GM21717 (cell line): ENCODE results near the gene RAB25.
"Not testable (repeated sequence)": the region's sequence is repeated elsewhere in the genome, so short reads cannot be mapped to it uniquely, and the experiment has no call there.

Experiments used
- ATAC-seq: cut with Tn5 transposase; IDR thresholded peaks from one replicate; pipeline ENCODE4 v1.9.1; 2021; ENCODE audit warnings: mild to moderate bottlenecking, moderate library complexity; ENCODE audit not compliant: unreplicated experiment

Gene RAB25

DNA sequence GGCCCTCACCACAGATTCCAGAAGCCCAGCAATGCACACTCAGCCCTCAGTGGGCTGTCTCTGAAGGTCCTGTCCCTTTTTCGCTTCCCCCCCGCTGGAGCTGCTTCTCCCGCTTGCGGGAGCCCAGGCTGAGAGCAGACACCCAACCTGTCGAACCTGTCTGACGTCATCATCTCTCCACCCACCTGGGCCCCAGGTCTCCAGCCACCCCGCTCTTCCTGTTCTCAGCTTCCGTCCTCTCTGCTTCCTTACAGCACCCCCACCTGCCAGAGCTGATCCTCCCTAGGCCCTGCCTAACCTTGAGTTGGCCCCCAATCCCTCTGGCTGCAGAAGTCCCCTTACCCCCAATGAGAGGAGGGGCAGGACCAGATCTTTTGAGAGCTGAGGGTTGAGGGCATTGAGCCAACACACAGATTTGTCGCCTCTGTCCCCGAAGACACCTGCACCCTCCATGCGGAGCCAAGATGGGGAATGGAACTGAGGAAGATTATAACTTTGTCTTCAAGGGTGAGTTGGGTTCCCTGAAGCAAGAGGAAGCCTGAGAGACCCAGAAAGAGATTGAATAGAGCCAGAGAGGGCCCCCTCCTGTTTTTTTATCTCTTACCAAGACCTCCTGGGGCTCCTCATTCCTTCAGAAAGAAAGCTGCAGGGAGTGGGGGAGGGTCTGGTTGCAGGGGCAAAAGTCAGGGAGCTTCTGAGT, at the start of gene RAB25:
TSS of gene RAB25 (plus strand) at position 224 of the 700 bp plus-strand sequence. CDS start at position 465, 241 bp downstream.
- no peak for ATAC-seq

DNA sequence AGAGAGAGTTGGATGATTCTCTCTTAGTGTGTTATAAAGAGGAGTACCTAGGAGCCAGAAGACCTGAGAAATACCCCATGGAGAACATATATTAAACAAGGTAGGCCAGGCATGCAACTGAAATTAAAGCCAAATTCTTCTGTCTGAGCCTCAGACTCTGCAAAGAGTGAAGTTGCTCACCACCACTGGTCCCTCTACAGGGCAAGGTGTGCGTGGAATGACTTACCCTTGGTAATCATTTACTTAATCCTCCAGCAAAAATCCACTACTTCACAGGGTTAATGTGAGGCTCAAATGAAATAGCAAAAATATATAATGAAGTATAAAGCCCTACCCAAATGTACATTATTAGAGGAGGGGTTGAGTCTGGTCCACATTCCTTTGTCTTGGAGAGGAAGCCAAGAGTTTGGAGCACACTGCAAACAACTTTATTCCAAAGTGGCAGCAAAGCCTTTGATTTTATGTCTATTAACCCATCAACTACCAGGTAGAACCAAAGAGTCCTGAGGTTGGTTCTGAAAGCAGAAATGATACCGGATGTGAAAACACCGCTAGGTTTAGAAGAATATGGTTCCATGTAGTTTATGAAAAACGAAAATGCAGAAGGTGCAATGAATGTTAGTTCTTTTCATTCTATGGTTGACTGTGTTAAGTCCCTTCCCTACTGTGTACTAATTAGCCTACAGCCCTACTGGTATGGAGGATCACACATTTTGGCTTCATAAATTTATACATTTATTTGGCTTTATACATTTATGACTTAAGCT, 48.7 kb upstream of the RAB25 start:
- peak; percentile 72 for ATAC-seq

DNA sequence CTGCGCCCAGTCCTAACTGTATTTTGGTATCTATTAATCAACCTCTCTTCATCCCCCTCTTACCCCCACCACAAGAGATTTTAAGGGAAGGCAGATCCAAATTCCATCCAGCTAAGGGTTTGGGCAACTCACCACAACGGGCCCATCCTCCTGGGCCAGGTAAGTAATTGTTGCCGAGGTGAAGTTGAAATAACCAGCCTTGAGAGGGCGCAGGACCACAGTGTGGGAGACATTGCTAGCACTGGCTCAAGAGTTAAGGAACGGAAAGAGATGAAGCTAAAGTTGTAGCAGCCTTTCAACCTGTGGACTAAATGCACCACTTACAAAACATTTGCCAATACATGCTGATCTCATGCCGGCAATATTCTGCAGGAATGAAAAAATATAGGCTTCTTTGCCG, 46.1 kb upstream of the RAB25 start:
- no peak for ATAC-seq

DNA sequence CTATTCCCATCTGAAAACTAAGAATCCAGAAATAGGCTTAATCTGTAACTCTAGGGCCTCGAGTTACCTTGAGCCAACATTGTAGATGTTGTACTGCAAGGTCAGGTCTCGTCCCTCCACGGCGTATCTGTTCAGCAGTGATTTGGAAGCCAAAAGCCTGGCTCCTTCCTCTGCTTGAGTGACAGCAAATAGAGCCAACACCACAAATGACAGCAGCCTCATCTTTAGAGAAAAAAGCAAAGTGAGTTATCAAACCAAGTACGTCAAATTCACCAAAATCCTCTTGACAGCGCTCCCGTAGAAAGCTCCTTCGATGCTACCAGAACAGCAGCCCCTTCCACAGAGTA, 41.0 kb upstream of the RAB25 start:
- no peak for ATAC-seq

DNA sequence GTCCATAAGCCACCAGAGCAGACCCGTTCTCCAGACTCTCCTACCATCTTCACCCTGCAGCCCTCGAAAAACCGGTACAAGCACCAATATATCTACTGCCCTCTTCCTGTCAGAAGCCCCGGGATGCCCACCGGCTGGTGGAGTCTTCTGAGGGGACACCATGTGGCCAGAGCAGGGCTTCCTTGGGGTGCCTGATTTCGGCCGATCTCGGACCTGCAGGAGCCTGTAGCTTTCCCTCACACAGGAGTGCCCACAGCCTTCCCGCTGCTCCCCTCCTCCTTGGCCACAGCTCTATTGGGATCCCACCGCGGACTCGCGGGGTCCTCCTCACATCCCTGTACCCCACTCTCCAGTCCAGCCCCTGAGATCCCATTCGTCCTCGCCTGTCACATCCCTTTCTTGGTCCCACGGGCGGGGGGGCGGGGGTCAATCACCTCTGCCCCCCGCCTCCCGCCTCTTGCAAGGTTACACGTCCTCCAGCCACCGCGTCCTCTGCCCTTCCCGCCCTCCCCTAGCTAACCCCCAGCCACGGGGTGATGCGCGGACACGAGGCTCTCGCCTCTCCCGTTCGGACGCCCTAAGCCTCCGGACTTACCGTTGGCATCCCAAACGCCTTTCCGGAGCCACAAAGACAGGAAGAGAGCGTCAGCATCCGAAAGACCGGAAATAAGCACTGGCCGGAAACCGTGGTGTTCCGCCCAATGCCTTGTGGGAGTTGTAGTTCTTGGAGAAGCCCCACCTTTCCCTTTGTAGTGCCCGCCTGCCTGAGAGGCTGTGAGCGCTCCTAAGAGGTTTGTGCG, 40.5 kb upstream of the RAB25 start, which contains the start of gene SSR2:
TSS of gene SSR2 (minus strand) at position 659 of the 800 bp plus-strand sequence. CDS start 784 bp downstream, outside the sequence.
- ATAC-seq: peak; percentile 95

DNA sequence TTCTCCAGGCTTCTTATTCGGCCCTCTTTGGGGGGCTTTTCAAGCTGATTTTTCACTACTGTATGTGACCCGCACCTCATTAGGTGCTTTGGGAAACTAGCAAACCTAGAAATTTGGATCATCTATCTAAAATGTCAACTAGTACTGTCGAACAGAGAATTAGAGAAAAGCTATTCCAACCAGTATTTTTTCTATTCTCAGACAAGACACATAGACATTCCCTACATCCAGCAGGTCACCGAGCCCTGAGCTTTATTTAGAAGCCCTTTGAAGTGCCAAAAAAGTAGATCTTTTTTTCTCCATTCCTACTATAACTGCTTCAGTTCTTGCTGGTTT, 39.9 kb upstream of the RAB25 start:
- ATAC-seq: no peak

DNA sequence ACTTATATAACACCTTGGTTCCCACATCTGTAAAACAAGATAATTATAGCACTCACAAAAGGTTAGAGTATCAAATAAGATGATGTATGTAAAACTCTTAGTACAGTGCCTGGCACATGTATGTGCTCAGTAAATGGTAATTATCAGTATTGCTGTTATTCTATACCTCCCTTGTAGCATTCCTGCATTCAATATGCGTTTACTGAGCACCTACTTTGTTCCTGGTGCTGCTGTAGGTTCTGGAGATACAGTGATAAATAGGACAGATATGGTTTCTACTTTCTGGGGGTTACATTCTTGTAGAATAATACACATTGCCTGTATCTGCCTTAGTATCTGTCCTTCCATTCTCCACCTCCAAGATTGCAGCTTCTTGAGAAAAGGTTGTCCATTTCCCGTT, 39.0 kb upstream of the RAB25 start:
- no peak for ATAC-seq

DNA sequence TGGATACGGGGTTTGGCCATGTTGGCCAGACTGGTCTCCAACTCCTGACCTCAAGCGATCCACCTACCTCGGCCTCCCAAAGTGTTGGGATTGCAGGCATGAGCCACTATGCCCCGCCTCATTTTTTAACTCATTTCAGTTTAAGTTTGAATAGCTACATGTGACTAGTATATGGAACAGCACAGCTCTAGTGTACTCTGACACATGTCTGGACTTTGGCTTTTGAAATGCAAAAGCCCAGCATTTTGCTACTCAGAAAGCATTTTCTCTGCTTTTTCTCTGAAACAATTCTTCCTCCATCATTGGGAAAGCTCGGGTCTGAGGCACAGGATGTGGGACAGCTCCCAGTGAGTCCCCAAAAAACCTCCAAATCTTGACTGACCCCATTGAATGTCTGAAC, 36.2 kb upstream of the RAB25 start:
- ATAC-seq: no peak

DNA sequence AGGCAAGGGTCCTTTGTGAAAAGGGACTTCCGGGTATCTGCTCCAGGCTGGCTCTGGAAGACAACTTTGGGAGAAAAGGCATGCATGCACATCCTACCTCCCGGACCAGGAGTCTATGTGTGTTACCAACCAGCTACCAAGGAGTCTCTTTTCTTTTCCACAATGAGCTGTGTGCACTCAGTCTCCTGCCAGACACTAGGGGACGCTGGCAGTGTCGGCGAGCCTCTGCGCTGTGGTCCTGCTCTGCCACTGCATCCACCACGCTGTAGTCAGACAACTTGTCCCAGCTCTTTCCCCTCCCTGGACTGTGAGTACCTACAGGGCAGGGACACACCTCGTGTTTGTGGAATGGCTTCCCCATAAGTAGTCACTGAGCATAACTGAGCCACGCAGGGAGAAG, 35.1 kb upstream of the RAB25 start:
- ATAC-seq: no peak

DNA sequence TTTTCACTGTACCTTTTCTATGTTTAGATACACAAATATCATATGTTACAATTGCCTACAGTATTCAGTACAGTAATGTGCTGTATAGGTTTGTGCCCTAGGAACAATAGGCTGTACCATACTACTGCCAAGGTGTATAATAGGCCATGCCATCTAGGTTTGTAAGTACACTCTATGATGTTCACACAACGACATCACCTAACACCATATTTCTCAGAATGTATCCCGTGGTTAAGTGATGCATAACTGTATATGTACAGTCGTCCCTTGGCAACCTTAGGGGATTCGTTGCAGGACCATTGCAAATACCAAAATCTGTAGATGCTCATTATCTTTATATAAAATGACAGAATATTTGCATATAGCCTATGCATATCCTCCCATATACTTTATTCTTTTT, 34.4 kb upstream of the RAB25 start:
- ATAC-seq: no peak

DNA sequence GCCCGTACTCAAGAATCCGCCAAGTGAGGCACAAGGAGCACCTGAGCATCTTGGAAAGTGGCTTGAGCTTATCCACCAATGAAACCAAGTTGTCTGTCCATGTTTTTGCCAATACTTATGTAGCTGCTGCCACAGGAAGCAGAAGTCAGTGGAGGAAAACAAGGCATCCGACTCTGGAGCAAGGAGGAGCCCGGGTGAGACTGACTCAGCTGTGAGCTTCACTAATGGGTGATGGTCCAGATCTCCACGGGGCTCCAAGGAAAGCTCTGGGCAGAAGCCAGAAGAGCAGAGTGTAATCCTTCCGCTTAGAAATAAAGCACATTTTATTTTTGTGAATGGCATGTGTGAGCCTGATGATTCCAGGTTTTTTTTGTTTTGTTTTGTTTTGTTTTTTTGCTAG, 27.9 kb upstream of the RAB25 start:
- ATAC-seq: no peak

DNA sequence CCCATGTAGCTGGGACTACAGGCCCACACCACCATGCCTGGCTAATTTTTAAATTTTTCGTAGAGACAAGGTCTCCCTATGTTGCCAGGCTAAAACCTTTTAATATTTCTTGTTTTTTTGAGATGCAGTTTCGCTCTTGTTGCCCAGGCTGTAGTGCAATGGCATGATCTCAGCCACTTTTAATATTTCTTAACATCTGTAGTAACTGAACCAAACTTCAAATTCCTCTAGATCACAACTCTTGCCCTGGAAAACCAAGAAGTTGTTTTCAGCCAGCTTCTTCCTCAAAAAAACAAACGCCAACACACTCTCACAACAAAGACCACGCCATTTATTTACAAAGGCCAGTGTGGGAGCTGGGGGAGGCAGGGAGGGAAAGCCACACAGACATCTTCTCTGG, 26.0 kb upstream of the RAB25 start:
- ATAC-seq: not testable (repeated sequence)

DNA sequence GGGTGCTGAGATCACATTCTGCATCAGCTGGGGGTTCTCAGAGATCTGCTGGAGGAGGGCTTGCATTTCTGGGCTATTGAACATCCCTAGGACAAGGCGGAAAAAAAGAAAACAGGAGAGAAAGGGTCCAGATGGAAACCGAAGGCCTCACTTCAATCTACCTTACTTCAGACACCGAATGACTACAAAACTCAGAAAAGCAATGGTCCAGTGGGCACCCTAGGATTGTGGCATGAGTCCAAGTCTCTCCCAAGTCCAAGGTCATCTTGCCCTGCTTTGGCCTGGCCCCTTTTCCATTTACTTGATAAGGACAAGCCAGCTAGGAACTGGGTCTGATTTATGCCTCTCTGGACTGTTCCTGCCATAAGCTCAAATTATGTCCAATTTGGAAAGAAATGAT, 18.1 kb upstream of the RAB25 start:
- ATAC-seq: no peak

DNA sequence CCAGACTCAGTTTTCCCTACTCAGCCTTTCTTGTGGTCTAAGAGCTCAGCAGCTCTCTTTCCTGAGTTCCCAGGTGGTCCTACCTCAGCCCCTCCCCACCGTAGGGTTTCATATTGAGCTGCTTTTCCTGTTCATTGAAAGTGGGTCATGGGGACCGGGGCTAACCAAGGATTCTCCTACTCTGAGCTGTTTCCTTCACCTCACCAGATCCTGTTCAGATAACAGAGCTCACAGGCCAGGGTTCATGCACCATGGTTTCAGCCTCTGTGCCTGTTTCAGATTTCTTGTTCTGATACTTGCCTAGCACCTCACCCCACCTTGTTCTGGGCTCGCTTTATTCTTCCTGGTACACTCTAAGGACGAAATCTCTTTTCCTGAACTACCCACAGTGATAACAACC, 15.9 kb upstream of the RAB25 start:
- ATAC-seq: no peak

DNA sequence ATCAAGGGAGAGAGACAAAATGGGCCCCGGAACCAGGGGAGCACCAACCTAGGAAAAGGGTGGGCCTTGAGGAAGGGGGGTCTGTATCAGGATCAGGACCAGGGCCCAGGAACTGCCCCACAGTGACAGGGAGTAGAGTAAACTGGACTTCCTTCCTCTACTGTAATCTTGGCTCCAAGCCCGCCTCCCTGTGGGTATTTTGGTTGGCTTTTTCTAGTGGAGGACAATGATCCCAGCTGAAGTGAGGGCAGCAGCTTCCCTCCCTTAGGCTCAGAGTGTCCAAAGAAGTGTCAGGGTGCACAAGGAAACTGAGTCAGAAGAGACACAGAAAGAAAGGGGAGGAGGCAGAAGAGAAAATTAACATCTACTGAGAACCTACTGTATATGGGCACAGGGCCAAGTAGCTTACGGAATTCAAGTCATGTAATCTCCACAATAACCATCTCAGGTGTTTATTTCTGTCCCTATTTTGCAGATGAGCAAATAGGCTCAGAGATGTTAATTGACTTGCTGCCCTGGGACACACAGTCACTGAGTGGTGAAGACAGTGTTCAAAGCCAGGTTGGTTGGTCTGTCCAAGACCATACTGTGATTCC, 12.2 kb upstream of the RAB25 start:
- no peak for ATAC-seq

DNA sequence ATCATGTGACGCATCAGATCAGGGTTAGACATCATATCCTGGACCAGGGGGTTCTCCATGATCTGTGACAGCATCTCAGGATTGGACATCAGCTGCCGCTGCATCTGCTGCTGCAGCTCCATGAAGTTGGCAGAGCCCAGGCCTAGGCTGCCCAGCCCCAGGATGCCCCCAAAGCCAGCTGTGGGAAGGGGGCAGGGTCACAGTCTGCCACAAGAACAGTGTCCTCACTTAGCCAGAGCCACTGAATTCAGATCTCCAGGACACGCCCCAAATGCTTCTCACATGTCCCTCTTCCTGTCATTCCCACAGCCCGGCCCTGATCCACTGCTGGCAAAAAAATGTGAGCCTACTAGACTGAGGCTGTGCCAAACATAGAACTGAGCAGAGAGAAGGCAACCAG, 10.6 kb upstream of the RAB25 start:
- ATAC-seq: no peak

DNA sequence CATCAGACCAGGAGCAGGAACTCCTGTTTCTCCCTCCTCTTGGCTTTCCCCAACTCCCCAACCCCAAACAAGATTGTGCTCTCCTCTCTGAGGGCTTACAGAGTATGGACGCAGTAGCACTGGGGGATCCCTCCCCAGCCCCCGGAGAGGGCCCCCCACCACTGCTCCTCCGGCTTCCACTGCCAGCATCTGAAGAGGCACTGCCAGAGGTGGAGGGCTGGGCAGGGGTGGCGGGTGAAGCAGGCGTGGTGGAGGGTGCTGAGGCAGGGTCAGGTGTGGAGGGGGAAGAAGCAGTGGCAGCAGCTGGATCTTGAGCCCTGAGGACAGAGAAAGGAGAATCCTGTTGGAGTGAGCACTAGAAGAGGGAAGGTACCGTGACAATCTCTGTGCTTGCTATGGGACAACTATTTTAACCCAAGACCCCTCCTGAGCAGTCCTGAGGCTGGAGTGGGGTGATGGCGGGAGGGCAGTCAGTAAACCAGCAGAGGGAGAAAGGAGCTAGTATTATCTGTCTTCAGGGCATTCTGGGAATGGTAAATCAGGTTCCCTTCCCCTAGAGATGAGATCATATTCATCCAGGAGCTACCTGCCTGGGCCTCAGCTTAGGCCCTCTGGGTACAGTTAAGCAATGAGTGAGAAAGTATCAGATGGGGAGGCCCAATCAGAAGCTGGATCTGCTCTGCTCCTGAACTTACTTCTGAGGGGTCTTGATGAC, 9.8 kb upstream of the RAB25 start:
- ATAC-seq: no peak

DNA sequence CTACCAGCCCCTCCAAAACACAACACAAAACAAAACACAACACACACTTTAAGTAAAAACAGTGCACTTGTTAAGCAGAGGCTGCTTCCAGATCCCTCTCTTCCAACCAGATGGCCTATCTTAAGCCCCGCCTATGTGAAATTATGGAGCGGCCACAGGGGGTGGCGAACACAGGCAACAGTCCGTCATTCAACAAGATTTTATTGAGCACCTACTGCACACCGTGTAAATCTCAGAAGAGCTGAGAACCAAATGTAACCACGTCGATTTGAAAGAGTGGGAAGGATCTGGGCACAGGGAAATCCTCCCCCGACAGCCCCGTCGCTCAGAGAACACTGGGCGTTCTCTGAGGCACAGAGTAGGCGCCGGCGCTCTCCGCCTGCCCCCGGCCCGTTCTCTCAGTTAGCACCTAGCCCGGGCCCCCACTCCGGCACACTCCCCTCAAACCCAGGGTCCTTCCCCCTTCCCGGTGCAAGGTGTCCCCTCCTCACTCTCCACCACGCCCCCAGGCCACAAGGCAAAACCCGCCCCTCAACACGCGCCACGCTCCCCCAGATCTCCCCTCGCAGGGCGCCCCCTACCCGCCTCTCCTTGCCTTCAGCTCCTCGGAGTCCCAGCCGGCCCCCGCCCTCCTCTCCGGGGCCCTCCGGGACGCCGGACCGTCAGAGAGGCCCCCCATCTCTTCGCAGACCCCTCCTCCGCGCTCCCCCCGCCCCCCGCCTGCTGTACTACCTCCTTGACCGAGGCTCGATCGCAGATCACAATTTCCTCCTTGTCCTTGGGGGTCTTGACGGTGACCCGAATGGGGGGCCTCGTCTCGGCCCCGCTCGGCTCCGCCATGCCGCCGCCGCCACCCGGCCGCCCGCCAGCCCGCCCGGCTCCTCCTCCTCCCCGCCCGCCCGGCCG, 7.8 kb upstream of the RAB25 start:
- ATAC-seq: no peak

DNA sequence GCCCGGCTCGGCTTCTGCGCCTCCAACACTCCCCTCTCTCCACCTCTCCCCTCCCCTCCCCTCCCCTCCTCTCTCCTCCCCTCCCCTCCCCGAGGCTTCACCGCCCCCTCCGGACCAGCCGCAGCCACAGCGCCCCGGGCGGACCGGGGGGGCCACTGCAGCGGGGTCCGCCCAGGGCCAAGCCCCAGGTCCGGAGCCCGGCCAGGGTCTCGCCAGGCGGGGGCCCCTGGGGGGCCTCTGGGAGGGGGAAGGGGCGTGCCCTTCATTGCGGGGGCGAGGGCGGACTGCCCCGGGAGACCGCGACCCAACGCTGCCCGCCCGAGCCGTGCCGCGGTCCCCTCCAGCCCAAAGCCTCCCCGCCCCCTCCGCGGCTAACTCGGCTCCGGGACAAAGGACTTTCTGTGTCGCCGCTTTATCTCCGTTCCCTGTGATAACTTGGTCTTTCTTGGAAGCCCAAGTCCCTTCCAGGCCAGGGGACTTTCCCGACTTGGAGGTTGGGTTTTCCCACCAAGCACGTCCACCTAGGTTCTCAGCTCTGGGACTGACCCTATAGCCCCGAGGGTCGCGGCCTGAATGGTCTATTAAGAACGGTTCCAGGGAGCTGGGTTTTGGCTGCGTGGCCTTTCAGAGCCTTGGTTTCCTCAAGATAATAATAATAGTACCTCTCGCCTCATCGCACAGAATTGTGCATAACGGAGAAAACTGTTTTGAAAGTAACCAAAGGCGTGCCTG, 7.0 kb upstream of the RAB25 start, which contains the start of gene UBQLN4:
TSS of gene UBQLN4 (minus strand) at position 31 of the 732 bp plus-strand sequence. CDS start 97 bp downstream, outside the sequence.
- peak; percentile 44 for ATAC-seq
